Peyer's patch (tissue), 4 donors: ENCODE measurements around the gene SCN1B.

ENCODE experiments used
- POLR2A ChIP-seq, 2 donors: fragments of 450-650 bp; IDR thresholded peaks; one replicate each; pipeline ENCODE4 v1.5.1; 2017; ENCODE audit warnings: antibody characterized with exemption in 2 of 2, mild to moderate bottlenecking in 2 of 2, moderate library complexity in 2 of 2
- TF ChIP-seq, protein P1 (sequence below), 6 experiments: fragments of 450-650 bp in 4 of 6; fragments of 200-600 bp in 2 of 6; sonication (generic) in 1 of 6; IDR thresholded peaks; one replicate each; pipeline ENCODE4 v1.5.1; 2017 to 2019; ENCODE audit warnings: antibody characterized with exemption in 6 of 6, mild to moderate bottlenecking in 3 of 6, moderate library complexity in 1 of 6

DNA sequence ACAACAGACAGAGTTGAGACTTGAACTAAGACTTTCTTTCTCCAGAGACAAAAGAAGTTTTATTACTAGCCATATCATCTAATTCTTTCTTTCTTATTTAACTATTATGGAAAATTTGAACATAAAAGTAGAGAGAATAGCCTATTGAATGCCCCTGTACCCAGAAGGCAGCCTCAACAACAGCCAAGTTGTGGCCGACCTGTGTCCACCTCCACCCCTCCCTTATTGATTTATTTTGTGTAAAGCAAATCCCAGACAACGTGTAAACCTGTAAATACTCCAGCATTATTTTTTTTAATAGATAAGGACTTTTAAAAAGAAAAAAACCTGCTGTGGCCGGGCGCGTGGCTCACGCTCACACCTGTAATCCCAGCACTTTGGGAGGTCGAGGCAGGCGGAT lies 59.3 kb downstream of the SCN1B start:
- TF ChIP-seq, protein P1, sequence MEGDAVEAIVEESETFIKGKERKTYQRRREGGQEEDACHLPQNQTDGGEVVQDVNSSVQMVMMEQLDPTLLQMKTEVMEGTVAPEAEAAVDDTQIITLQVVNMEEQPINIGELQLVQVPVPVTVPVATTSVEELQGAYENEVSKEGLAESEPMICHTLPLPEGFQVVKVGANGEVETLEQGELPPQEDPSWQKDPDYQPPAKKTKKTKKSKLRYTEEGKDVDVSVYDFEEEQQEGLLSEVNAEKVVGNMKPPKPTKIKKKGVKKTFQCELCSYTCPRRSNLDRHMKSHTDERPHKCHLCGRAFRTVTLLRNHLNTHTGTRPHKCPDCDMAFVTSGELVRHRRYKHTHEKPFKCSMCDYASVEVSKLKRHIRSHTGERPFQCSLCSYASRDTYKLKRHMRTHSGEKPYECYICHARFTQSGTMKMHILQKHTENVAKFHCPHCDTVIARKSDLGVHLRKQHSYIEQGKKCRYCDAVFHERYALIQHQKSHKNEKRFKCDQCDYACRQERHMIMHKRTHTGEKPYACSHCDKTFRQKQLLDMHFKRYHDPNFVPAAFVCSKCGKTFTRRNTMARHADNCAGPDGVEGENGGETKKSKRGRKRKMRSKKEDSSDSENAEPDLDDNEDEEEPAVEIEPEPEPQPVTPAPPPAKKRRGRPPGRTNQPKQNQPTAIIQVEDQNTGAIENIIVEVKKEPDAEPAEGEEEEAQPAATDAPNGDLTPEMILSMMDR (IDR thresholded peaks at IDR 0.05) = no peak
- TF ChIP-seq POLR2A (IDR thresholded peaks at IDR 0.05) = no peak
